GM12878 (cell line): ENCODE results near the gene RIPOR1. TPM values are rescaled to one million over a fixed set of nuclear protein-coding genes. Genes with fewer than 3 reads are reported as not detected.
A peak's percentile ranks its signal among the peaks of the same experiment; 100 is the strongest.

Experiments
- BACH1 ChIP-seq: fragments of 450-650 bp; IDR thresholded peaks from 2 replicates; pipeline ENCODE4 v1.6.1; 2017; ENCODE audit warnings: mild to moderate bottlenecking, borderline replicate concordance
- BHLHE40 ChIP-seq, 2 experiments: fragments of 450-650 bp in 1 of 2; IDR thresholded peaks; 2 replicates each; pipeline ENCODE4 v1.6.1; 2011 to 2017; ENCODE audit warnings: low read depth in 2 of 2, borderline replicate concordance in 1 of 2, improper control_type of control experiment in 1 of 2, low read length in 1 of 2, mild to moderate bottlenecking in 1 of 2
- ELK1 ChIP-seq: IDR thresholded peaks from 2 replicates; pipeline ENCODE4 v1.6.1; 2012; ENCODE audit warnings: low read depth, low read length, improper control_type of control experiment
- ESRRA ChIP-seq: IDR thresholded peaks from 2 replicates; pipeline ENCODE4 v1.6.1; 2012; ENCODE audit warnings: mild to moderate bottlenecking, low read length, improper control_type of control experiment
- EZH2 ChIP-seq: IDR thresholded peaks from 2 replicates; pipeline ENCODE4 v1.6.1; 2012; ENCODE audit warnings: low read depth, mild to moderate bottlenecking, control low read depth, inconsistent platforms, low read length, borderline replicate concordance; ENCODE audit not compliant: control insufficient read depth
- FOXK2 ChIP-seq: fragments of 450-650 bp; IDR thresholded peaks from 2 replicates; pipeline ENCODE4 v1.6.1; 2017; ENCODE audit warnings: mild to moderate bottlenecking, moderate library complexity
- MYC ChIP-seq: IDR thresholded peaks from 2 replicates; pipeline ENCODE4 v1.6.1; 2011; ENCODE audit warnings: mild to moderate bottlenecking, low read length, moderate library complexity, inconsistent platforms; ENCODE audit not compliant: insufficient read depth, insufficient replicate concordance, insufficient read length, severe bottlenecking
- NFXL1 ChIP-seq: fragments of 450-650 bp; IDR thresholded peaks from 2 replicates; pipeline ENCODE4 v1.6.1; 2017; ENCODE audit warnings: antibody characterized with exemption, mild to moderate bottlenecking, borderline replicate concordance
- NR2F1 ChIP-seq: fragments of 450-650 bp; conservative IDR thresholded peaks from 2 replicates; pipeline ENCODE4 v1.6.1; 2017; ENCODE audit warnings: mild to moderate bottlenecking
- POLR2AphosphoS2 ChIP-seq: IDR thresholded peaks from 2 replicates; pipeline ENCODE4 v1.6.1; 2011; ENCODE audit warnings: low read depth, mild to moderate bottlenecking, low read length, improper control_type of control experiment, moderate library complexity
- SMAD5 ChIP-seq: IDR thresholded peaks from 2 replicates; pipeline ENCODE4 v1.6.1; 2016; ENCODE audit warnings: antibody characterized with exemption, low read depth
- USF1 ChIP-seq: IDR thresholded peaks from 2 replicates; pipeline ENCODE4 v1.6.1; 2011; ENCODE audit warnings: borderline replicate concordance, low read depth, mild to moderate bottlenecking, moderate library complexity, mixed read lengths, low read length; ENCODE audit not compliant: insufficient read depth; ENCODE audit errors: extremely low read length
- WRNIP1 ChIP-seq: IDR thresholded peaks from 2 replicates; pipeline ENCODE4 v1.6.1; 2011; ENCODE audit warnings: low read depth, low read length, improper control_type of control experiment, borderline replicate concordance
- ZNF592 ChIP-seq: fragments of 450-650 bp; IDR thresholded peaks from 2 replicates; pipeline ENCODE4 v1.6.1; 2017; ENCODE audit warnings: mild to moderate bottlenecking, moderate library complexity
- ZSCAN29 ChIP-seq: fragments of 450-650 bp; IDR thresholded peaks from 2 replicates; pipeline ENCODE4 v1.6.1; 2017; ENCODE audit warnings: mild to moderate bottlenecking, moderate library complexity
- polyA plus RNA-seq, 11 experiments: library from polyadenylated mRNA; depleted of rRNA in 4 of 11; unstranded in 6 of 11; stranded (reverse) in 5 of 11; fragments of >200 nt; fragmentation: Nextera tagmentation in 4 of 11; fragmentation: Illumina TruSeq in 1 of 11; extraction: Ambion mirVana in 4 of 11; extraction: Trizol in 1 of 11; gene quantifications; 1 replicate in 1 of 11; 2 replicates in 10 of 11; pipeline versions ENCODE4 v1.2.1 to v1.2.3, GENCODE V29; 2011 to 2016; ENCODE audit warnings: inconsistent platforms in 2 of 11, missing spikeins in 2 of 11, low read depth in 1 of 11
- total RNA-seq, 4 experiments: library from RNA; depleted of rRNA in 3 of 4; stranded (reverse); fragments of >200 nt in 3 of 4; fragmentation: Illumina TruSeq in 1 of 4; extraction: Trizol in 1 of 4; gene quantifications; 2 replicates each; pipeline versions ENCODE4 v1.2.1 to v1.2.3, GENCODE V29; 2013 to 2021
- TF ChIP-seq, protein P1 (sequence below): IDR thresholded peaks from 2 replicates; pipeline ENCODE4 v1.6.1; 2012; ENCODE audit warnings: low read length, inconsistent platforms
- TF ChIP-seq, protein P2 (sequence below): IDR thresholded peaks from 2 replicates; pipeline ENCODE4 v1.6.1; 2011; ENCODE audit warnings: borderline replicate concordance, low read depth, mild to moderate bottlenecking, moderate library complexity, low read length; ENCODE audit not compliant: insufficient read depth, poor library complexity, severe bottlenecking

RIPOR1 gene
- total and polyA plus RNA-seq, 10 of the 15 experiments (the other 5 are each of a cell fraction or from before 2014, with no cell fraction given): 0.13 to 28.5 (median 7.0) TPM

DNA sequence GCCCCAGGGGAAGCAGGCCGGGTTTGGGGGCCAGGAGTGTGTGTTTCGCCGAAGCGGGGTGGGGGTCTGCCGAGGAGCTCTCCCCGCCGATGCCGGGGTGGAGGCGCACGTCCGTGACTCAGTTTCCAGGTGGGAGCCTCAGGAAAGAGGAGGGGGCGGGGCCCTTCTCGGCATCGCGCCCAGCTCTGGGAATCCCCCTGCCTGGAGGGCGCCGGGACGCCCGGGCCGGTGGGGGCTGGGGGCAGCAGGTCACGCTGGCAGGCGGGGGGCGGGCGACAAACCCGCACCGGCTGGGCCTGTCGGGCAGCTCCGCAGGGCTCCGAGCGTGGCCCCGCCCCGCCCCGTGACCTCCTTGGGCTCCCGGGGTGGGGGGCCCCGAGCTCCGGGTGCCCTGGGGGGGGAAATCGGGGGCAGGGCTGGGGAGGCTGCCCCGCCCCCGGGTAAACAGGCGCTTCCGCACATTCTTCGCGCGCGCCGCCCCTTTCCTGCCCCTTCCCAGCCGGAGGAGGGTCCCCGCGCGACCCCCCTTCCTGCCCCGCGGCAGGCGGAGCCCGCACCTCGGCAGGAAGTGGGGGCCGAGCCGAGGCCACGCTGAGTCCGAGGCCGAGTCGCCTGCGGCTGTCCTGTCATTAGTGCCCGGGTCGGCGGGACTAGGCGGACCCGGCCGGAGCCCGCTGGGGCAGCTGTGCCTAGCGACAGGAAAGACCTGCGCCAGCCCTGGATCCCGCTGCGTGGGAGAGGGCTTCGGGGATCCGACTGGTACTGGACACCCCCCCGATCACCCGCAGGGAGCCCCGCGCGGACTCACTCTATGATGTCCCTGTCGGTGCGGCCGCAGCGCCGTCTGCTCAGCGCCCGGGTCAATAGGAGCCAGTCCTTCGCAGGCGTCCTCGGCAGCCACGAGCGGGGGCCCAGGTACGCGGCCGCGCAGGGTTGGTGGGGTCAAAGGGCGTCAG is 9.3 kb downstream of the RIPOR1 start (continued):
- no peak for TF ChIP-seq ZNF592
- TF ChIP-seq ZSCAN29: no peak
- no peak for TF ChIP-seq WRNIP1
- TF ChIP-seq ESRRA: no peak
- TF ChIP-seq NR2F1: peak; percentile 46
- peak; percentile 68 to 78; a peak in 2 of 4 replicates for TF ChIP-seq BHLHE40 (IDR thresholded peaks at IDR 0.05; ENCODE audit: borderline replicate concordance in 1 of 2, low read depth in 2 of 2, low read length in 1 of 2)
- TF ChIP-seq BACH1: peak; percentile 26; the same call in 1 of the 2 replicates
- TF ChIP-seq POLR2AphosphoS2: peak; percentile 6; the same call in 1 of the 2 replicates
- TF ChIP-seq ELK1: no peak
- TF ChIP-seq NFXL1: no peak
- TF ChIP-seq, protein P1, sequence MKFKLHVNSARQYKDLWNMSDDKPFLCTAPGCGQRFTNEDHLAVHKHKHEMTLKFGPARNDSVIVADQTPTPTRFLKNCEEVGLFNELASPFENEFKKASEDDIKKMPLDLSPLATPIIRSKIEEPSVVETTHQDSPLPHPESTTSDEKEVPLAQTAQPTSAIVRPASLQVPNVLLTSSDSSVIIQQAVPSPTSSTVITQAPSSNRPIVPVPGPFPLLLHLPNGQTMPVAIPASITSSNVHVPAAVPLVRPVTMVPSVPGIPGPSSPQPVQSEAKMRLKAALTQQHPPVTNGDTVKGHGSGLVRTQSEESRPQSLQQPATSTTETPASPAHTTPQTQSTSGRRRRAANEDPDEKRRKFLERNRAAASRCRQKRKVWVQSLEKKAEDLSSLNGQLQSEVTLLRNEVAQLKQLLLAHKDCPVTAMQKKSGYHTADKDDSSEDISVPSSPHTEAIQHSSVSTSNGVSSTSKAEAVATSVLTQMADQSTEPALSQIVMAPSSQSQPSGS: no peak
- TF ChIP-seq USF1: peak; percentile 38
- no peak for TF ChIP-seq SMAD5
- TF ChIP-seq EZH2: no peak
- TF ChIP-seq FOXK2: no peak
- TF ChIP-seq, protein P2, sequence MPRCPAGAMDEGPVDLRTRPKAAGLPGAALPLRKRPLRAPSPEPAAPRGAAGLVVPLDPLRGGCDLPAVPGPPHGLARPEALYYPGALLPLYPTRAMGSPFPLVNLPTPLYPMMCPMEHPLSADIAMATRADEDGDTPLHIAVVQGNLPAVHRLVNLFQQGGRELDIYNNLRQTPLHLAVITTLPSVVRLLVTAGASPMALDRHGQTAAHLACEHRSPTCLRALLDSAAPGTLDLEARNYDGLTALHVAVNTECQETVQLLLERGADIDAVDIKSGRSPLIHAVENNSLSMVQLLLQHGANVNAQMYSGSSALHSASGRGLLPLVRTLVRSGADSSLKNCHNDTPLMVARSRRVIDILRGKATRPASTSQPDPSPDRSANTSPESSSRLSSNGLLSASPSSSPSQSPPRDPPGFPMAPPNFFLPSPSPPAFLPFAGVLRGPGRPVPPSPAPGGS: peak; percentile 43
- TF ChIP-seq MYC: no peak
